H9 (cell line): ENCODE measurements around the gene FOXK1. TPM values are rescaled to one million over a fixed set of nuclear protein-coding genes. Genes with fewer than 3 reads are reported as not detected.

ENCODE experiments used
- DNase-seq: peaks from one replicate; pipeline ENCODE4 v3.0.0-alpha.2; 2017
- H2AFZ ChIP-seq: one replicate; pipeline ENCODE4 v1.6.1; 2013; ENCODE audit warnings: mild to moderate bottlenecking, low read length, control low read depth, moderate library complexity
- H2AK5ac ChIP-seq: 2 replicates; pipeline ENCODE4 v1.6.1; 2013; ENCODE audit warnings: low read length, control low read depth, mixed read lengths; ENCODE audit not compliant: insufficient read length
- H2BK120ac ChIP-seq: one replicate; pipeline ENCODE4 v1.6.1; 2013; ENCODE audit warnings: low read depth, mild to moderate bottlenecking, low read length, control low read depth, inconsistent platforms; ENCODE audit not compliant: poor library complexity, severe bottlenecking
- H2BK12ac ChIP-seq: 2 replicates; pipeline ENCODE4 v1.6.1; 2013; ENCODE audit warnings: low read length, control low read depth, mixed read lengths, low read depth; ENCODE audit not compliant: insufficient read length
- H2BK15ac ChIP-seq: 2 replicates; pipeline ENCODE4 v1.6.1; 2013; ENCODE audit warnings: low read depth, low read length, control low read depth
- H2BK20ac ChIP-seq: one replicate; pipeline ENCODE4 v1.6.1; 2013; ENCODE audit warnings: low read depth, mild to moderate bottlenecking, low read length, control low read depth, inconsistent platforms; ENCODE audit not compliant: poor library complexity, severe bottlenecking
- H2BK5ac ChIP-seq: 2 replicates; pipeline ENCODE4 v1.6.1; 2013; ENCODE audit warnings: low read length, control low read depth, mixed read lengths; ENCODE audit not compliant: insufficient read length
- H3K14ac ChIP-seq: 2 replicates; pipeline ENCODE4 v1.6.1; 2013; ENCODE audit warnings: low read length, control low read depth; ENCODE audit not compliant: insufficient read depth
- H3K18ac ChIP-seq: 2 replicates; pipeline ENCODE4 v1.6.1; 2013; ENCODE audit warnings: low read depth, mild to moderate bottlenecking, mixed read lengths, low read length, control low read depth; ENCODE audit not compliant: insufficient read length
- H3K23ac ChIP-seq: 2 replicates; pipeline ENCODE4 v1.6.1; 2013; ENCODE audit warnings: low read length, control low read depth, mixed read lengths, low read depth; ENCODE audit not compliant: insufficient read length
- H3K23me2 ChIP-seq: 2 replicates; pipeline ENCODE4 v1.6.1; 2013; ENCODE audit warnings: low read depth, mild to moderate bottlenecking, mixed read lengths, low read length, control low read depth; ENCODE audit not compliant: insufficient read length, poor library complexity, severe bottlenecking
- H3K27ac ChIP-seq: 2 replicates; pipeline ENCODE4 v1.5.1; 2013; ENCODE audit warnings: low read length, control low read depth, mixed read lengths, low read depth; ENCODE audit not compliant: insufficient read length
- H3K27me3 ChIP-seq: 2 replicates; pipeline ENCODE4 v1.6.1; 2013; ENCODE audit warnings: low read length, control low read depth, inconsistent platforms; ENCODE audit not compliant: insufficient read depth
- H3K4ac ChIP-seq: 2 replicates; pipeline ENCODE4 v1.6.1; 2013; ENCODE audit warnings: low read depth, mild to moderate bottlenecking, control low read depth, inconsistent platforms, low read length, moderate library complexity
- H3K4me1 ChIP-seq: 2 replicates; pipeline ENCODE4 v1.6.1; 2013; ENCODE audit warnings: low read length, control low read depth, inconsistent platforms; ENCODE audit not compliant: insufficient read depth
- H3K4me2 ChIP-seq: 2 replicates; pipeline ENCODE4 v1.6.1; 2013; ENCODE audit warnings: low read length, control low read depth, mixed read lengths; ENCODE audit not compliant: insufficient read length, insufficient read depth
- H3K56ac ChIP-seq: 2 replicates; pipeline ENCODE4 v1.6.1; 2013; ENCODE audit warnings: low read depth, mild to moderate bottlenecking, mixed read lengths, low read length, control low read depth; ENCODE audit not compliant: insufficient read length
- H3K79me1 ChIP-seq: 2 replicates; pipeline ENCODE4 v1.6.1; 2013; ENCODE audit warnings: low read depth, mild to moderate bottlenecking, moderate library complexity, low read length, control low read depth, inconsistent platforms; ENCODE audit not compliant: insufficient read depth, poor library complexity, severe bottlenecking
- H3K79me2 ChIP-seq: 2 replicates; pipeline ENCODE4 v1.6.1; 2013; ENCODE audit warnings: low read length, control low read depth, inconsistent platforms; ENCODE audit not compliant: insufficient read depth
- H3K9ac ChIP-seq: 2 replicates; pipeline ENCODE4 v1.6.1; 2013; ENCODE audit warnings: low read length, control low read depth, mixed read lengths; ENCODE audit not compliant: insufficient read length; ENCODE audit errors: extremely low read depth
- H3K9me3 ChIP-seq: one replicate; pipeline ENCODE4 v1.6.1; 2013; ENCODE audit warnings: low read depth, low read length, inconsistent platforms; ENCODE audit not compliant: control insufficient read depth
- H3T11ph ChIP-seq: one replicate; pipeline ENCODE4 v1.6.1; 2013; ENCODE audit warnings: mild to moderate bottlenecking, low read length, control low read depth, inconsistent platforms
- H4K20me1 ChIP-seq: one replicate; pipeline ENCODE4 v1.6.1; 2013; ENCODE audit not compliant: control insufficient read depth, insufficient read length, insufficient read depth
- H4K5ac ChIP-seq: 2 replicates; pipeline ENCODE4 v1.6.1; 2013; ENCODE audit warnings: low read depth, mild to moderate bottlenecking, mixed read lengths, low read length, control low read depth; ENCODE audit not compliant: insufficient read length
- H4K8ac ChIP-seq: replicated peaks from 2 replicates; pipeline ENCODE4 v1.6.1; 2013; ENCODE audit warnings: low read length, control low read depth, mixed read lengths, low read depth; ENCODE audit not compliant: insufficient read length
- H4K91ac ChIP-seq: 2 replicates; pipeline ENCODE4 v1.6.1; 2013; ENCODE audit warnings: low read depth, mild to moderate bottlenecking, moderate library complexity, mixed read lengths, low read length, control low read depth; ENCODE audit not compliant: insufficient read length
- H3K27ac Mint-ChIP-seq, 3 experiments: 2 replicates in 2 of 3; 3 replicates in 1 of 3; pipeline ENCODE4 v1.8.0; 2020 to 2021; ENCODE audit warnings: mixed read lengths in 3 of 3, mild to moderate bottlenecking in 1 of 3, moderate library complexity in 1 of 3
- H3K27me3 Mint-ChIP-seq: 2 replicates; pipeline ENCODE4 v1.8.0; 2021; ENCODE audit warnings: low read depth, mild to moderate bottlenecking, moderate library complexity, mixed read lengths
- H3K36me3 Mint-ChIP-seq, 3 experiments: 2 replicates in 2 of 3; 3 replicates in 1 of 3; pipeline ENCODE4 v1.8.0; 2020 to 2021; ENCODE audit warnings: low read depth in 3 of 3, mixed read lengths in 3 of 3; ENCODE audit not compliant: insufficient read depth in 1 of 3
- H3K4me1 Mint-ChIP-seq, 2 experiments: 2 replicates each; pipeline ENCODE4 v1.8.0; 2020; ENCODE audit warnings: mixed read lengths in 2 of 2
- H3K4me3 Mint-ChIP-seq, 2 experiments: 2 replicates in 1 of 2; 3 replicates in 1 of 2; pipeline ENCODE4 v1.8.0; 2020 to 2021; ENCODE audit warnings: mild to moderate bottlenecking in 2 of 2, mixed read lengths in 2 of 2, moderate library complexity in 1 of 2
- H3K9me3 Mint-ChIP-seq, 2 experiments: 2 replicates in 1 of 2; 3 replicates in 1 of 2; pipeline ENCODE4 v1.8.0; 2020; ENCODE audit warnings: mild to moderate bottlenecking in 2 of 2, mixed read lengths in 2 of 2, moderate library complexity in 1 of 2
- CTCF ChIP-seq: fragments of 200-600 bp; sonication (generic); conservative IDR thresholded peaks from 3 replicates; pipeline ENCODE4 v1.8.0; 2021; ENCODE audit warnings: antibody characterized with exemption, mild to moderate bottlenecking
- WGBS: extraction: QIAGEN DNeasy Blood & Tissue Kit; methylation state at CpG from one replicate; pipeline ENCODE4 v1.1.7; 2013; ENCODE audit warnings: missing lambda C conversion rate, low lambda C conversion rate, mixed read lengths; ENCODE audit not compliant: insufficient read length; ENCODE audit errors: extremely low coverage; 5-methylcytosine and 5-hydroxymethylcytosine counted together
- total RNA-seq: library from RNA; stranded (reverse); gene quantifications from 2 replicates; pipeline ENCODE4 v1.2.1, GENCODE V29; 2021

The FOXK1 gene
- total RNA-seq, 1 experiment from 2014 or later, result 14.4 TPM

DNA sequence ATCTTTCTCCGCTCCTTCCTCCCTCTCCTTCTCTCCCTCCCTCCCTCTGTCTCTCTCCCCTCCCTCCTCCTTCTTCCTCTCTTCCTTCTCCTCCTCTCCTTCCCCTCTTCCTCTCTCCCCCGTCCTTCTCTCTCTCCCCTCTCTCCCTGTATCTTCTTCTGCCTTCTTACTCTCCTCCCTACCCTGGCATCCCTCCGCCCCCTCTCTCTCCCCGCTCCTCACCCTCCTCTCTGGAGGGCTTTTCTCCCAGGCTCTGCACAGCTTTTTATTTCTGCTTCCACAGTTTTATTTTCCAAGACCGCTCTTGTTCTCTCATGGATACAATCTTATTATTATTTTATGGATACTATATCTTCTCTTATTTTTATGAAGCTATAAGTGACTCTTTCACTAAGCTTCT is 125.9 kb downstream of the FOXK1 start:
- Histone ChIP-seq H2BK20ac (no peak overlapping the region), H3K79me1 (no peaks in the 10 kb centered on the region), H3K23ac (no peak overlapping the region), H3K14ac (no peak overlapping the region), H3K18ac (no peak overlapping the region), H4K5ac (no peak overlapping the region), H3K79me2 (no peaks in the 10 kb centered on the region), H2AFZ (no peak overlapping the region), H3K56ac (no peak overlapping the region), H2BK15ac (no peak overlapping the region), H3K27me3 (no peaks in the 10 kb centered on the region), H2AK5ac (no peak overlapping the region), H3K27ac (no peak overlapping the region), H3K4me1 (no peaks in the 10 kb centered on the region), H3K9ac (no peak overlapping the region), H2BK12ac (no peak overlapping the region), H4K20me1 (no peaks in the 10 kb centered on the region), H3K23me2 (no peaks in the 10 kb centered on the region), H2BK5ac (no peak overlapping the region), H3K4ac (no peak overlapping the region), H3K4me2 (no peak overlapping the region), H4K8ac (no peak overlapping the region), H4K91ac (no peak overlapping the region), H3K9me3 (no peaks in the 10 kb centered on the region), H3T11ph (no peak overlapping the region), H2BK120ac (no peak overlapping the region)
- no CpG with 5 or more reads among the region's 5 CpGs for WGBS
- TF ChIP-seq CTCF, result no peak
- peaks cover 1 to 5% of the 10 kb centered on the region in 2 experiments; a peak in 2 of 5 replicates for H3K9me3 Mint-ChIP-seq
- peaks cover 12% of the 10 kb centered on the region for H3K27me3 Mint-ChIP-seq
- no peak overlapping the region; a peak in 1 of 5 replicates for H3K4me3 Mint-ChIP-seq
- no peak overlapping the region for H3K27ac Mint-ChIP-seq
- H3K4me1 Mint-ChIP-seq, result peaks cover 6 to 20% of the 10 kb centered on the region in 2 experiments
- DNase-seq, result no peak
- peaks cover 0 to 6% (median 0%) of the 10 kb centered on the region in 3 experiments; a peak in 1 of 7 replicates for H3K36me3 Mint-ChIP-seq
